H9 (cell line): ENCODE results near the gene DNAJC1. TPM values are rescaled to one million over a fixed set of nuclear protein-coding genes. Genes with fewer than 3 reads are reported as not detected.

Experiments used
- DNase-seq: peaks from one replicate; pipeline ENCODE4 v3.0.0-alpha.2; 2017
- H2AFZ ChIP-seq: one replicate; pipeline ENCODE4 v1.6.1; 2013; ENCODE audit warnings: mild to moderate bottlenecking, low read length, control low read depth, moderate library complexity
- H2AK5ac ChIP-seq: 2 replicates; pipeline ENCODE4 v1.6.1; 2013; ENCODE audit warnings: low read length, control low read depth, mixed read lengths; ENCODE audit not compliant: insufficient read length
- H2BK120ac ChIP-seq: one replicate; pipeline ENCODE4 v1.6.1; 2013; ENCODE audit warnings: low read depth, mild to moderate bottlenecking, low read length, control low read depth, inconsistent platforms; ENCODE audit not compliant: poor library complexity, severe bottlenecking
- H2BK12ac ChIP-seq: 2 replicates; pipeline ENCODE4 v1.6.1; 2013; ENCODE audit warnings: low read length, control low read depth, mixed read lengths, low read depth; ENCODE audit not compliant: insufficient read length
- H2BK15ac ChIP-seq: 2 replicates; pipeline ENCODE4 v1.6.1; 2013; ENCODE audit warnings: low read depth, low read length, control low read depth
- H2BK20ac ChIP-seq: one replicate; pipeline ENCODE4 v1.6.1; 2013; ENCODE audit warnings: low read depth, mild to moderate bottlenecking, low read length, control low read depth, inconsistent platforms; ENCODE audit not compliant: poor library complexity, severe bottlenecking
- H2BK5ac ChIP-seq: 2 replicates; pipeline ENCODE4 v1.6.1; 2013; ENCODE audit warnings: low read length, control low read depth, mixed read lengths; ENCODE audit not compliant: insufficient read length
- H3K14ac ChIP-seq: 2 replicates; pipeline ENCODE4 v1.6.1; 2013; ENCODE audit warnings: low read length, control low read depth; ENCODE audit not compliant: insufficient read depth
- H3K18ac ChIP-seq: 2 replicates; pipeline ENCODE4 v1.6.1; 2013; ENCODE audit warnings: low read depth, mild to moderate bottlenecking, mixed read lengths, low read length, control low read depth; ENCODE audit not compliant: insufficient read length
- H3K23ac ChIP-seq: 2 replicates; pipeline ENCODE4 v1.6.1; 2013; ENCODE audit warnings: low read length, control low read depth, mixed read lengths, low read depth; ENCODE audit not compliant: insufficient read length
- H3K23me2 ChIP-seq: 2 replicates; pipeline ENCODE4 v1.6.1; 2013; ENCODE audit warnings: low read depth, mild to moderate bottlenecking, mixed read lengths, low read length, control low read depth; ENCODE audit not compliant: insufficient read length, poor library complexity, severe bottlenecking
- H3K27ac ChIP-seq: 2 replicates; pipeline ENCODE4 v1.5.1; 2013; ENCODE audit warnings: low read length, control low read depth, mixed read lengths, low read depth; ENCODE audit not compliant: insufficient read length
- H3K27me3 ChIP-seq: 2 replicates; pipeline ENCODE4 v1.6.1; 2013; ENCODE audit warnings: low read length, control low read depth, inconsistent platforms; ENCODE audit not compliant: insufficient read depth
- H3K4ac ChIP-seq: 2 replicates; pipeline ENCODE4 v1.6.1; 2013; ENCODE audit warnings: low read depth, mild to moderate bottlenecking, control low read depth, inconsistent platforms, low read length, moderate library complexity
- H3K4me1 ChIP-seq: 2 replicates; pipeline ENCODE4 v1.6.1; 2013; ENCODE audit warnings: low read length, control low read depth, inconsistent platforms; ENCODE audit not compliant: insufficient read depth
- H3K4me2 ChIP-seq: 2 replicates; pipeline ENCODE4 v1.6.1; 2013; ENCODE audit warnings: low read length, control low read depth, mixed read lengths; ENCODE audit not compliant: insufficient read length, insufficient read depth
- H3K56ac ChIP-seq: 2 replicates; pipeline ENCODE4 v1.6.1; 2013; ENCODE audit warnings: low read depth, mild to moderate bottlenecking, mixed read lengths, low read length, control low read depth; ENCODE audit not compliant: insufficient read length
- H3K79me1 ChIP-seq: 2 replicates; pipeline ENCODE4 v1.6.1; 2013; ENCODE audit warnings: low read depth, mild to moderate bottlenecking, moderate library complexity, low read length, control low read depth, inconsistent platforms; ENCODE audit not compliant: insufficient read depth, poor library complexity, severe bottlenecking
- H3K79me2 ChIP-seq: 2 replicates; pipeline ENCODE4 v1.6.1; 2013; ENCODE audit warnings: low read length, control low read depth, inconsistent platforms; ENCODE audit not compliant: insufficient read depth
- H3K9ac ChIP-seq: 2 replicates; pipeline ENCODE4 v1.6.1; 2013; ENCODE audit warnings: low read length, control low read depth, mixed read lengths; ENCODE audit not compliant: insufficient read length; ENCODE audit errors: extremely low read depth
- H3K9me3 ChIP-seq: one replicate; pipeline ENCODE4 v1.6.1; 2013; ENCODE audit warnings: low read depth, low read length, inconsistent platforms; ENCODE audit not compliant: control insufficient read depth
- H3T11ph ChIP-seq: one replicate; pipeline ENCODE4 v1.6.1; 2013; ENCODE audit warnings: mild to moderate bottlenecking, low read length, control low read depth, inconsistent platforms
- H4K20me1 ChIP-seq: one replicate; pipeline ENCODE4 v1.6.1; 2013; ENCODE audit not compliant: control insufficient read depth, insufficient read length, insufficient read depth
- H4K5ac ChIP-seq: 2 replicates; pipeline ENCODE4 v1.6.1; 2013; ENCODE audit warnings: low read depth, mild to moderate bottlenecking, mixed read lengths, low read length, control low read depth; ENCODE audit not compliant: insufficient read length
- H4K8ac ChIP-seq: replicated peaks from 2 replicates; pipeline ENCODE4 v1.6.1; 2013; ENCODE audit warnings: low read length, control low read depth, mixed read lengths, low read depth; ENCODE audit not compliant: insufficient read length
- H4K91ac ChIP-seq: 2 replicates; pipeline ENCODE4 v1.6.1; 2013; ENCODE audit warnings: low read depth, mild to moderate bottlenecking, moderate library complexity, mixed read lengths, low read length, control low read depth; ENCODE audit not compliant: insufficient read length
- H3K27ac Mint-ChIP-seq, 3 experiments: 2 replicates in 2 of 3; 3 replicates in 1 of 3; pipeline ENCODE4 v1.8.0; 2020 to 2021; ENCODE audit warnings: mixed read lengths in 3 of 3, mild to moderate bottlenecking in 1 of 3, moderate library complexity in 1 of 3
- H3K27me3 Mint-ChIP-seq: 2 replicates; pipeline ENCODE4 v1.8.0; 2021; ENCODE audit warnings: low read depth, mild to moderate bottlenecking, moderate library complexity, mixed read lengths
- H3K36me3 Mint-ChIP-seq, 3 experiments: 2 replicates in 2 of 3; 3 replicates in 1 of 3; pipeline ENCODE4 v1.8.0; 2020 to 2021; ENCODE audit warnings: low read depth in 3 of 3, mixed read lengths in 3 of 3; ENCODE audit not compliant: insufficient read depth in 1 of 3
- H3K4me1 Mint-ChIP-seq, 2 experiments: 2 replicates each; pipeline ENCODE4 v1.8.0; 2020; ENCODE audit warnings: mixed read lengths in 2 of 2
- H3K4me3 Mint-ChIP-seq, 2 experiments: 2 replicates in 1 of 2; 3 replicates in 1 of 2; pipeline ENCODE4 v1.8.0; 2020 to 2021; ENCODE audit warnings: mild to moderate bottlenecking in 2 of 2, mixed read lengths in 2 of 2, moderate library complexity in 1 of 2
- H3K9me3 Mint-ChIP-seq, 2 experiments: 2 replicates in 1 of 2; 3 replicates in 1 of 2; pipeline ENCODE4 v1.8.0; 2020; ENCODE audit warnings: mild to moderate bottlenecking in 2 of 2, mixed read lengths in 2 of 2, moderate library complexity in 1 of 2
- CTCF ChIP-seq: fragments of 200-600 bp; sonication (generic); conservative IDR thresholded peaks from 3 replicates; pipeline ENCODE4 v1.8.0; 2021; ENCODE audit warnings: antibody characterized with exemption, mild to moderate bottlenecking
- WGBS: extraction: QIAGEN DNeasy Blood & Tissue Kit; methylation state at CpG from one replicate; pipeline ENCODE4 v1.1.7; 2013; ENCODE audit warnings: missing lambda C conversion rate, low lambda C conversion rate, mixed read lengths; ENCODE audit not compliant: insufficient read length; ENCODE audit errors: extremely low coverage; 5-methylcytosine and 5-hydroxymethylcytosine counted together
- total RNA-seq: library from RNA; stranded (reverse); gene quantifications from 2 replicates; pipeline ENCODE4 v1.2.1, GENCODE V29; 2021

The DNAJC1 gene
- total RNA-seq, 1 experiment from 2014 or later, result 11.2 TPM

GRCh38 chr10:21722209-21722608, 281.3 kb downstream of the DNAJC1 start:
- no peak overlapping the region for H3T11ph ChIP-seq
- H3K56ac ChIP-seq, result no peak overlapping the region
- H3K9me3 ChIP-seq, result no peaks in the 10 kb centered on the region
- H4K20me1 ChIP-seq, result no peaks in the 10 kb centered on the region
- H3K9me3 Mint-ChIP-seq, result no peaks in the 10 kb centered on the region
- H4K91ac ChIP-seq, result no peak overlapping the region
- no peaks in the 10 kb centered on the region for H3K27me3 Mint-ChIP-seq
- H3K27ac ChIP-seq, result no peak overlapping the region
- WGBS, result no CpG with 5 or more reads among the region's 2 CpGs
- H2BK5ac ChIP-seq, result no peak overlapping the region
- no peak overlapping the region for H2BK15ac ChIP-seq
- H2BK120ac ChIP-seq, result no peak overlapping the region
- no peaks in the 10 kb centered on the region for H3K23me2 ChIP-seq
- peaks cover 2 to 22% (median 14%) of the 10 kb centered on the region in 3 experiments; a peak in 4 of 7 replicates for H3K36me3 Mint-ChIP-seq
- no peak overlapping the region for H3K4me3 Mint-ChIP-seq
- H2AK5ac ChIP-seq, result no peak overlapping the region
- H3K4me2 ChIP-seq, result no peak overlapping the region
- H3K4me1 ChIP-seq, result peaks cover 3% of the 10 kb centered on the region; the same call in 1 of the 2 replicates
- no peak overlapping the region for H3K9ac ChIP-seq
- no peak overlapping the region for H4K8ac ChIP-seq
- H4K5ac ChIP-seq, result no peak overlapping the region
- peak overlapping the region in 1 of 3 experiments; percentile 38; a peak in 1 of 7 replicates for H3K27ac Mint-ChIP-seq
- no peak overlapping the region for H2BK20ac ChIP-seq
- no peaks in the 10 kb centered on the region for H3K79me1 ChIP-seq
- H3K79me2 ChIP-seq, result no peaks in the 10 kb centered on the region
- H3K23ac ChIP-seq, result no peak overlapping the region
- H2AFZ ChIP-seq, result no peak overlapping the region
- H3K4ac ChIP-seq, result no peak overlapping the region
- no peak overlapping the region for H2BK12ac ChIP-seq
- no peak overlapping the region for H3K18ac ChIP-seq
- H3K14ac ChIP-seq, result no peak overlapping the region
- H3K4me1 Mint-ChIP-seq, result peaks cover 32 to 33% of the 10 kb centered on the region in 2 experiments
- TF ChIP-seq CTCF, result no peak; the same call in 2 of the 3 replicates
- DNase-seq, result no peak
- H3K27me3 ChIP-seq, result no peaks in the 10 kb centered on the region
